HL-60/S4 treated with retinoic acid at 250 ng/mL for 4 days and 3 days (cell line): Measurements from ENCODE around the gene SC5D.

ENCODE experiments used
- in situ Hi-C: fragments of 300-500 bp; cut with MboI; formaldehyde crosslinking; loops from 2 replicates; pipeline ENCODE4 v1.7.0; 2022; ENCODE audit warnings: low sequenced_read_pairs

The SC5D gene

GRCh38 chr11:121292495-121293287, at the start of gene SC5D:
Gene SC5D (plus strand): TSS chr11:121292771. CDS start chr11:121303376, 10,605 bp downstream.
- in situ Hi-C loops = no loop called here

DNA sequence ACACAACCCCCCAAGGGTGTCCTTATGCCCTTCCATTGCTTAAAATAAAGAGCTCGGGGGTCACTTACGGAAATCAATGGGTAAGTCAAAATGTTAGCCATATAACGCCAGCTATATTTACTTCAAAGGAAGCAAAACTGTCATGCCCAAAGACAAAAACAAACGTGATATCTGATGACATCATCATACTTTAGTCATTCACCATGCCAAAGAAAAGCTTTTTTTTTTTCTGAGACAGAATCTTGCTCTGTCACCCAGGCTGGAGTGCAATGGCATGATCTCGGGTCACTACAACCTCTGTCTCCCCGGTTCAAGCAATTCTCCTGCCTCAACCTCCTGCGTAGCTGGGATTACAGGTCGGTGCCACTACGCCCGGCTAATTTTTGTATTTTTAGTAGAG, 47.7 kb upstream of the SC5D start:
- in situ Hi-C loops = no loop called here

DNA sequence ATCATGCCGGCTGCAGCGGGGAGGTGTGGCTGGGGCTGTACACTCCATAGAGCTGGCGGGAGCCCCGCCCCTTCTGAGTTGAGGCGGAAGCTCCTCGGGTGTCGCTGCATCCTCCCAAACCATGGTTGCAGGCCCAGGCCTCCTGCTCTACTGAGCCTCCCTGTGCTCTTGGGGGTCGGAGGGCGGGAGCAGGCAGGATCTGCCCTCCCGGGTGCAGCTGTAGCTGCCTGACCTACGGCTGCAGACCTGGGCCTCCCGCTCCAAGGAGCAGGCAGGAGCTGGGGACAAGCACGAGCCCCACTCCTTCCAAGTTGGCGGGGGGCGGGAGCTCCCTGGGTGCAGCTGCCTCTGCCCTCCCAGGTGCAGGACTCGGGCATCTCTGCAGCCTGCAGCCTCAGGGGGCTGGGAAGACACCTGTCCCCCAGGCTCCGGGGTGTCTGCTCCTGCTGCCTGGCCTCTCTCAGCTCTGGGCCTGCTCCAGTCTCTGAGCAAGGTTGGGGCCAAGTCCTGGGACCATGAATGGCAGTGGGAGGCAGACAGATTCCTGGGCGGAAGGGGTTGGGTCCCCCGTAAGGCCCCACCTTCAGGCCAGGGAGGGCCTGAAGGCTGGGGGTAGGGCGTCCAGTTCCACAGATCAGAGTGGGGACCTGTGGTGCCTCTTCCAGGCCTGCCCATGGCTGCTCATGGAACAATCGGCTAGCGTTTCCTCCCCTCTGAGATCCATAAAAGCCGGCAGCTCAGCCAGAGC, 46.4 kb upstream of the SC5D start:
- in situ Hi-C loops = no loop called here

GRCh38 chr11:121246769-121247035, 45.9 kb upstream of the SC5D start:
- in situ Hi-C loops = no loop called here

GRCh38 chr11:121248496-121248895, 44.1 kb upstream of the SC5D start:
- in situ Hi-C loops = no loop called here

GRCh38 chr11:121249039-121249663, 43.4 kb upstream of the SC5D start:
- in situ Hi-C loops = no loop called here

DNA sequence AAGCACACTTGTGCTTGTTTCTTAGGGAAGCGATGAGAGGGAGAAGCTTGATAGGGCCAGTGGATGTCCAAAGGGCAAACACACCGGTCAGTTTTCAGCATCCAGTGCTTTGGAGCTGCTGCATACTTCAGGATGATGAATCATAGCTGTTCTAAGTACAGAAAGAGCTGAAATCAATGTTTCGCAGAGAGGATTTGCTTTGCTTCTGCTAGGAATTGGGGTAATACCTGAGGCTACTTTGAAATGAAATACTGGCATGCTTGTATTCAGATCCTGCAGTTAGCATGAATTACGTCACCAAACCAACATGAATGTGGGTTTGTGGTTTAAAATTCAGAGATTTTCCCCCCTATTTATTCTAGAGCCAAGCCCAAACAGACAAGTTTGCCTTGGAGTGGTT, 41.7 kb upstream of the SC5D start:
- in situ Hi-C loops = no loop called here

DNA sequence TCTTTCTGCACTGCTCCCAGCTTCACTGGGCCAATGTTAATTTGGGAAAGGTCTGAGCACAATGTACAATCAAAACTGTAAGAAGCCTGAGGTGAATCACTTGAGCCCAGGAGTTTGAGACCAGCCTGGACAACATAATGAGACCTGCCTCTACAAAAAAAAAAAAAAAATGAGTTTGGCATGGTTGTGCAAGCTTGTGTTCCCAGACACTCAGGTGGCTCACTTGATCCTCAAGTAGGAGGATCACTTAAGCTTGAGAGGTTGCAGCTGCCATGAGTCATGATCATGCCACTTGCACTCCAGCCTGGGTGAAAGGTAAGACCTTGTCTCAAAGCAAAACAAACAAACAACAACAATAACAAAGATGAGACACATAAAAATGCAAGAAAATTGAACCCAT, 38.6 kb upstream of the SC5D start:
- in situ Hi-C loops = no loop called here

- in situ Hi-C loops = no loop called here
Observed at GRCh38 chr11:121254756-121255155, 37.8 kb upstream of the SC5D start.

- in situ Hi-C loops = no loop called here
Observed at GRCh38 chr11:121255473-121256125, 37.0 kb upstream of the SC5D start.

GRCh38 chr11:121257289-121257688, 35.3 kb upstream of the SC5D start:
- in situ Hi-C loops = no loop called here

DNA sequence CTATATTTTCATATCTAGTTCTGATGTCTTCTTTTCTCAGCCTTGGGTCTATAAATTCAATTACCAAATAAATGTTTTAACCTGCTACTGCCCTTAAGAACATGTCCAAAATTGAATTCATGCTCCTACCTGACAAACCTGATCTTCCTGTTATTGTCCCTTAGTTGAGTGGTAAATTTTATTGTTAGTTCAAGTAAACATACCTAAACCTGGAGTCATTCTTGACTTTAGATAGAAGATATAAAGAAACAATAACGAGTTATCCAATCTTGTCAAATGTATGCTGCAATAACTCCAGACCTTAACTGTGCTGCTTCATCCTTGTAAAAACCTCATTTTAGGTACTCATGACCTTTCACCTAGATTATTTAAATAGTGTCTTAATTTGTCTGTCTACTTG, 34.6 kb upstream of the SC5D start:
- in situ Hi-C loops = no loop called here

DNA sequence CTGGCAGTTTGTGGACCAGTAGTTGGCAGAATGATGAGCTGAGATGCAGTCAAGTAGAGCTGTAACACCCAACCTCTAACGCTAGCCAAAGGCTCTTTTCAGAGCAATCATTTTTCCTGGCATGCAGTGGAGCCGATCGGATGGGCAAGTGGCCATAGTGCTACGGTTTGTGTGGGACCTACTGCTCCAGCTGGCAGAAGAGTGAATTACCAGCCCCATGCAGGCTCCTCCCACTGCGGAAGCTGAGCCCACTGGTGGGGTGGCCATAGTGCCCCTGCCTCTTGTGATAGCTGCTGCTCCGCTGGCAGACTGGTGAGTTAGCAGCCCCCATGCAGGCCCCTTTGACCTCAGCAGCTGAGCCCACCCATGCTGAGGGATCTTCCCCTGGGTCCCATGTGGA, 27.0 kb upstream of the SC5D start:
- in situ Hi-C loops = no loop called here

- in situ Hi-C loops = no loop called here
Observed at GRCh38 chr11:121268581-121268980, 24.0 kb upstream of the SC5D start.

DNA sequence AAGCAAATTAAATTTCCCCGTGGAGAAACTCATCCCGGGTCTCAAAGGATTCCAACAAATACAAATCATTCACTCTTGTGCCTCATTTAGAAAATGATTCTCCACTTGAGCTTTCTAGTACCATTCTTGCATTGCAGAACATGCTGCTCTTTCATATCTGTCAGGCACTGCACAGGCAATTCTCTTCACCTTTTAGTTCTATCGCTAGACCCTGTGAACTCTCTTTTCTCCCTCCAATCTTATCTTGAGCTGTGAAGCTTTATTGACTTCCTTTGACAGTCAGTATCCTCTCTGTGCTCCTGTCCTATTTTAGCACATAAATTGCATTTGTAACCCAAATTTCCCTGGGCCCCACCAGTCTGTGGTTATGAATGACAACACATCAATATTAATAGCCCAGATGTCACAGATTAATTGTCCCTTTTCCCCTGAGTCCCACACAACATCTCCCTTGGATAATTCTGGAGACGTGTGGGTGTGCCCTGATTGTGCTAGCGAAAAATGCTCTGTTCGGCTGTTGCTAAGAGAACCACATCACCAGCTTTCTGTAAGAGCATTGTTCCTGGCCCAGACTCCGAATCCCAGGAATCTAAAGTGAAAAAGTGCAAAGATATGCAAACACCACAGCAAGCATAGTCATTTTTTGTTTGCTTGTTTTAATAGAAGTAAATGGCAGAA, 22.4 kb upstream of the SC5D start:
- in situ Hi-C loops = no loop called here

GRCh38 chr11:121274332-121274991, 18.1 kb upstream of the SC5D start:
- in situ Hi-C loops = no loop called here

DNA sequence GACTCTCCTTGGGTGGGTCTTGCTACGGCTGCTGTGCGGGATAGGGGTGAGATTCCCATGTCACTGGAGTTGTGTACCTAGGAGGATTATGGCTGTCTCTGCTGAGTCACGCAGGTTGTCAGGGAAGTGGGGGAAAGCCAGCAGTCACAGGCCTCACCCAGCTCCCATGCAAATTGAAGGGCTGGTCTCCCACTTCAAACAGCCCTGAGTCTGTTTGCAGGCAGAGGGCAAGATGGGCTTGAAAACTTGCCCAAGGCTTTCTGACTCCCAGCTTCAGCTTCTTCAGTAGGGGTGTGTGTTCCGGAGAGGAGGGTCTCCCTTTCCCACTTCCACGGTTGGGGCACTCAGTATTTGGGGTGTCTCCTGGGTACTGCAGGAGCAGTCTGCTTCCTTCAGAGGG, 10.9 kb upstream of the SC5D start:
- in situ Hi-C loops = no loop called here

DNA sequence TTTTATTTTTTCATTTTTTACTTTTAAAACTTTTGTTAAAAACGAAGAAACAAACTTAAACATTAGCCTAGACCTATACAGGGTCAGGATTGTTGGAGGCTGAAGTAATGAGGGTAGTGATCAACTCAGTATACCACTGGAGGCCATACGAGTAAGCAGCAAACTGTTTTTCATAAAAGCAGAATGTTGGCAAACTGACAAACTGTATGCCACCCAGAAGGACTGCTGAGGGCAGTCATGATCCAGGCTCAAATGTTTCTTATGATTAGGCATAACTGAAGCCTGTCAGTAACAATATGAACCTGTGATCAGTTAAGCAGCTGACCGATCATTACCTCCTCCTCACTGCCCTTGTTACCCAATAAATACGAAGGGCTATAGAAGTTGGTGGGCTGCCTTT, 10.2 kb upstream of the SC5D start:
- in situ Hi-C loops = no loop called here

- in situ Hi-C loops = no loop called here
Observed at GRCh38 chr11:121282886-121283502, 9.6 kb upstream of the SC5D start.

DNA sequence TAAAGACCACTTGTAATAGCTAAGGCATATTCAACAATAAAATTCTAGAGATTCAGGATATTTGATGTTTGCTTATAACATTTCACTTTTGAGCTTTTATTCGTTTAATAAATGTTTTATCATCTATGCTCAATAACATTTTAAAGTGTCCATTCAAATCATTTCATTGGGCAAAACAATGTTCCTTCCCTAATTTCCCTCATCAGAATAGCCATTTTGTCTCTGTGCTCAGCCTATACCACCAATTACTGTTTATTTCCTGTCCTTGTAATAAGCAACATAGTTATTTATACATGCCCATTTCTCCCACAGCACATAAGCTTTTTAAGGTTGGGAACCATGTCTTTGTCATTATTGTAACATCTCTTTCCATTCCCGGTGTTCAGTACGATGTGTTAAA, 1.3 kb upstream of the SC5D start:
- in situ Hi-C loops = no loop called here
